GM23248 (cell line): ENCODE results near the gene SMG9. TPM values are rescaled to one million over a fixed set of nuclear protein-coding genes. Genes with fewer than 3 reads are reported as not detected.
A peak's percentile ranks its signal among the peaks of the same experiment; 100 is the strongest.
"Not testable (repeated sequence)": the region's sequence is repeated elsewhere in the genome, so short reads cannot be mapped to it uniquely, and the experiment has no call there.

Experiments used
- DNase-seq: peaks from one replicate; pipeline ENCODE4 v3.0.0-alpha.2; 2015
- H2AFZ ChIP-seq: fragments of 200-600 bp; sonication (generic); 2 replicates; pipeline ENCODE4 v1.6.1; 2016; ENCODE audit warnings: antibody characterized with exemption
- H3F3A ChIP-seq: fragments of 200-600 bp; sonication (generic); 2 replicates; pipeline ENCODE4 v1.6.1; 2016; ENCODE audit warnings: mild to moderate bottlenecking, antibody characterized with exemption, mixed run types; ENCODE audit not compliant: insufficient read depth
- H3K27ac ChIP-seq: fragments of 200-600 bp; sonication (generic); 2 replicates; pipeline ENCODE4 v1.5.1; 2016; ENCODE audit warnings: mild to moderate bottlenecking
- H3K27me3 ChIP-seq: fragments of 200-600 bp; sonication (generic); replicated peaks from 2 replicates; pipeline ENCODE4 v1.6.1; 2016; ENCODE audit warnings: mild to moderate bottlenecking; ENCODE audit not compliant: insufficient read depth
- H3K36me3 ChIP-seq: fragments of 200-600 bp; sonication (generic); 2 replicates; pipeline ENCODE4 v1.6.1; 2016; ENCODE audit warnings: low read depth, mild to moderate bottlenecking
- H3K4me1 ChIP-seq: fragments of 200-600 bp; sonication (generic); 2 replicates; pipeline ENCODE4 v1.6.1; 2016; ENCODE audit warnings: mild to moderate bottlenecking; ENCODE audit not compliant: insufficient read depth
- H3K4me2 ChIP-seq: fragments of 200-600 bp; sonication (generic); one replicate; pipeline ENCODE4 v1.6.1; 2016; ENCODE audit warnings: mild to moderate bottlenecking; ENCODE audit not compliant: unreplicated experiment
- H3K4me3 ChIP-seq: fragments of 200-600 bp; sonication (generic); 2 replicates; pipeline ENCODE4 v1.5.1; 2016; ENCODE audit warnings: mild to moderate bottlenecking
- H3K79me2 ChIP-seq: fragments of 200-600 bp; sonication (generic); 2 replicates; pipeline ENCODE4 v1.6.1; 2016; ENCODE audit warnings: mild to moderate bottlenecking; ENCODE audit not compliant: insufficient read depth
- H3K9ac ChIP-seq: fragments of 200-600 bp; sonication (generic); 2 replicates; pipeline ENCODE4 v1.6.1; 2016; ENCODE audit warnings: mild to moderate bottlenecking
- H3K9me2 ChIP-seq: fragments of 200-600 bp; sonication (generic); 2 replicates; pipeline ENCODE4 v1.6.1; 2016; ENCODE audit warnings: mixed run types, mild to moderate bottlenecking, moderate library complexity; ENCODE audit not compliant: insufficient read depth
- H3K9me3 ChIP-seq: fragments of 200-600 bp; sonication (generic); one replicate; pipeline ENCODE4 v1.6.1; 2017; ENCODE audit warnings: low read depth
- H4K20me1 ChIP-seq: fragments of 200-600 bp; sonication (generic); 2 replicates; pipeline ENCODE4 v1.6.0; 2016; ENCODE audit not compliant: insufficient read depth
- EZH2 ChIP-seq: fragments of 200-600 bp; sonication (generic); IDR thresholded peaks from 2 replicates; pipeline ENCODE4 v1.6.1; 2018; ENCODE audit warnings: antibody characterized with exemption, mild to moderate bottlenecking; ENCODE audit not compliant: insufficient read depth, poor library complexity, severe bottlenecking
- EZH2phosphoT487 ChIP-seq: fragments of 200-600 bp; sonication (generic); IDR thresholded peaks from 2 replicates; pipeline ENCODE4 v1.6.1; 2018; ENCODE audit warnings: antibody characterized with exemption, moderate library complexity, mild to moderate bottlenecking, low read depth; ENCODE audit not compliant: insufficient read depth
- WGBS, 2 experiments: methylation state at CpG; one replicate each; pipeline ENCODE4 v1.1.6; 2015 to 2017; ENCODE audit warnings: low lambda C conversion rate in 2 of 2, low coverage in 1 of 2; ENCODE audit errors: missing lambda C conversion rate in 2 of 2; 5-methylcytosine and 5-hydroxymethylcytosine counted together
- in situ Hi-C: fragments of 300-500 bp; cut with MboI; formaldehyde crosslinking; loops from 2 replicates; pipeline ENCODE4 v1.15.0; 2020
- polyA plus RNA-seq: library from polyadenylated mRNA; unstranded; fragments of >200 nt; fragmentation: Nextera tagmentation; extraction: Ambion mirVana; gene quantifications from 2 replicates; pipeline ENCODE4 v1.2.1, GENCODE V29; 2016
- total RNA-seq: library from RNA; depleted of rRNA; stranded (reverse); fragments of >200 nt; shearing (Covaris generic); gene quantifications from 2 replicates; pipeline ENCODE4 v1.2.3, GENCODE V29; 2014

The SMG9 gene
- total and polyA plus RNA-seq, 2 experiments from 2014 or later, result 13.0 to 23.2 TPM

DNA sequence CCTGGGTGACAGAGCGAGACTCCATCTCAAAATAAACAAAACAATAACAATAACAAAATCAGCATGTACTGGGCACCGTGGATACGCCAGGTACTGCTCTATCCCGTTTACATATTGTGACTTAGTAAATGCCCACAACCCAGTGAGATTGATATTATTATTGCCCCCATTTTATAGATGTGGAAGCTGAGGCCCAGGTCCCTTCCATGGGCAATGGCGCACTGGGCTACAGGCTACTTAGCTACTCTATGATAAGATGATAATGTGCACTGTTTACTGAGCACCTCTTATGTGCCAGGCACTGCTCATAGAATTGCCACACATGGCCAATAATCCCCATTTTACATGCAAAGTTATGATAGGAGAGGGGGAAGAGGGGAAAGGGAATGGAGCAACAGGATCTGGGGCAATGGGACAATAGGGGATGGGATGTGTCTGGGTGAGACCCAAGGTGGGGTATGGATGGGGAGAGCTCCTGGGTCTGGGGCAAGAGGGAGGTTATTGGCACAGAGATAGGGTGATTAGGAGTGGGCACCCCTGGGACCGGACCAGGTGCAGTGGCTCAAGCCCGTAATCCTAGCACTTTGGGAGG, 20.6 kb upstream of the SMG9 start:
- Histone ChIP-seq H3K4me1 (peaks cover 15% of the 10 kb centered on the region), H3K9me2 (no peaks in the 10 kb centered on the region), H3K4me2 (no peak overlapping the region), H3K9ac (no peak overlapping the region), H3K79me2 (no peaks in the 10 kb centered on the region; the same call in 1 of the 2 replicates), H3K4me3 (no peak overlapping the region), H3K27me3 (no peaks in the 10 kb centered on the region), H3K27ac (no peak overlapping the region), H2AFZ (no peak overlapping the region), H3K9me3 (no peaks in the 10 kb centered on the region), H3F3A (no peaks in the 10 kb centered on the region), H3K36me3 (no peaks in the 10 kb centered on the region), H4K20me1 (no peaks in the 10 kb centered on the region)
- 93 to 97% methylated on average over 7 of the region's 7 CpGs for WGBS, 2 experiments
- TF ChIP-seq EZH2, result no peak
- no peak for TF ChIP-seq EZH2phosphoT487
- no peak for DNase-seq
- in situ Hi-C loops, result no loop called here

DNA sequence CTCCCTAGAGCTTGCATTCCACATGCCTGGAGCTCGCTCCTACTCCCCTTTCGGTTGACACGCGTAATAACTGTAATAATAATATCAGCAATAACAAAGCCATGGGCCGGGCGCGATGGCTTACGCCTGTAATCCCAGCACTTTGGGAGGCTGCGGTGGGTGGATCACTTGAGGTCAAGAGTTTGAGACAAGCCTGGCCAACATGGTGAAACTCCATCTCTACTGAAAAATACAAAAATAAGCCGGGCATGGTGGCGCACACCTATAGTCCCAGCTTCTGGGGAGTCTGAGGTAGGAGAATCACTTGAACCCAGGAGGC, 20.1 kb upstream of the SMG9 start:
- in situ Hi-C loops, H3K4me3 ChIP-seq, H3K9me3 ChIP-seq, H3K9ac ChIP-seq, DNase-seq, H3K9me2 ChIP-seq, H4K20me1 ChIP-seq, H3F3A ChIP-seq, H3K27me3 ChIP-seq, H3K79me2 ChIP-seq, H3K36me3 ChIP-seq, H3K27ac ChIP-seq: not testable (repeated sequence)
- Histone ChIP-seq H2AFZ (peak overlapping the region; percentile 41; the same call in 1 of the 2 replicates), H3K4me1 (peaks cover 12% of the 10 kb centered on the region), H3K4me2 (peak overlapping the region; percentile 6)
- 84 to 85% methylated on average over 11 of the region's 11 CpGs for WGBS, 2 experiments

DNA sequence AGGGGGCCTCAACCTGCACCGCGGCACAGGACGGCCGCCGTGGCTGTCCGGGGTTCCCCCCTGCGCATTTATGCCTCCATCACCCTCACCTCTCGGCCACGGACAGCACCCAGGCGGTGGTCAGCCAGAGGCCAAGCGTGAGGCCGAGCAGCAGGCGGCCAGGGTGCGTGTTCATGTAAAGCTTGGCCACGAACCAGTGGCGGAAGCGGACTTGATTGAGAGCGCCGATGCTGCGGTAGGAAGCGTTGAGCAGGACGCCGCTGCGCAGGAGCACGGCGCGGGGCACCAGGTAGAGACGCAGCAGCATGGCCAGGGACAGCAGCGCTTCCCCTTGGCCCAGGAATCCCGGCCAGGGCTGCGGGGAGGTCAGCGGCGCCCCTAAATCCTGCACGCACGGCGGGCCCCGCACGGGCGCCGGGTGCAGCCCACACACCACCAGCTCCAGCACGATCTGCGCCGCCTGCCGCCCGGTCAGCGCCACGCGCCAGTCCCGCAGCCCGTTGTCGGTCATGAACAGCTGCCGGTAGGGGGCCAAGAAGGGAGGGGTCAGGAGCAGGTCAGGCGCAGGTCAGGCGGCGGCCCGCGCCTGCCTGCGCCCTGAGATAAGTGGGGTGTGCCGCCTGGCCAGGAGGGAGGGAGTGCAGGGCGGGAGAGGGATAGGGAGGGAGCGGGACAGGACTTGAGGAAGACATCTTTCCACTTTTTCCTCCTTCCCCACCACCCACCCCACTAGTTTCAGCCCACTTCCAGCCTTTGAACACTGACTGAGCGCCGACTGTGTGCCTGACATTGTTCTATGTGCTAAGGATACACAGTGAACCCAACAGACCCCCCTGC, 19.6 kb upstream of the SMG9 start:
- H3K9ac ChIP-seq, result no peak overlapping the region
- peak overlapping the region; percentile 41; the same call in 1 of the 2 replicates for H2AFZ ChIP-seq
- no peak overlapping the region for H3K27ac ChIP-seq
- peak; percentile 79 for DNase-seq
- H3K4me2 ChIP-seq, result peak overlapping the region; percentile 6
- H3K9me2 ChIP-seq, result no peaks in the 10 kb centered on the region
- H4K20me1 ChIP-seq, result no peaks in the 10 kb centered on the region
- no peaks in the 10 kb centered on the region for H3K9me3 ChIP-seq
- no peaks in the 10 kb centered on the region for H3F3A ChIP-seq
- 19 to 23% methylated on average over 52 to 61 of the region's 63 CpGs for WGBS, 2 experiments
- in situ Hi-C loops, result no loop called here
- H3K79me2 ChIP-seq, result no peaks in the 10 kb centered on the region
- peak overlapping the region; percentile 35; the same call in 1 of the 2 replicates for H3K4me3 ChIP-seq
- no peaks in the 10 kb centered on the region for H3K36me3 ChIP-seq
- H3K27me3 ChIP-seq, result no peaks in the 10 kb centered on the region
- TF ChIP-seq EZH2phosphoT487 (no peak), EZH2 (no peak)
- H3K4me1 ChIP-seq, result peaks cover 8% of the 10 kb centered on the region

DNA sequence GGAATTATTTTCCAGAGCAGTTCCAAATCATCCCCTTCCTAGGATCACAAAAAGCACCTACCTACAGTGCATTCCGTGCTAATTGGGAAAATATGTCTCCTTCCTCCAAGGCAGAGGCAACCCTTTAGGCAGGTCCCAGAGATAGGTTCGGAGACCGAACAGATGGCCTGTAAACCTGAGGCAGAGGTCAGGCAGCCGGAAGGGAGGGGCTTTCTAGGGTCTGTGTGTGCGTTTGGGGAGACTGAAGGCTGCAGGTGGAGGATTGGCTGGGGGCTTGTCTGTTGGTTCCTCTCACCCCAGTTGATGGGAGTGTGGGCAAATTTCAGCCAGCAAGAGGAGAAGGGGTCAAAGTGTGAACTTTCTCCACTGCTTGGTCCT, 19.0 kb upstream of the SMG9 start:
- 52 to 55% methylated on average over 5 of the region's 5 CpGs for whole genome bisulfite sequencing, 2 experiments
- no peaks in the 10 kb centered on the region for H3K79me2 ChIP-seq
- TF ChIP-seq EZH2phosphoT487 (no peak), EZH2 (no peak)
- in situ Hi-C loops, result no loop called here
- H3K9me3 ChIP-seq, result no peaks in the 10 kb centered on the region
- no peaks in the 10 kb centered on the region for H3K36me3 ChIP-seq
- H3F3A ChIP-seq, result no peaks in the 10 kb centered on the region
- no peaks in the 10 kb centered on the region for H4K20me1 ChIP-seq
- H3K4me3 ChIP-seq, result no peak overlapping the region
- H3K27ac ChIP-seq, result no peak overlapping the region
- DNase-seq, result no peak
- H3K27me3 ChIP-seq, result no peaks in the 10 kb centered on the region
- no peak overlapping the region for H2AFZ ChIP-seq
- no peak overlapping the region for H3K4me2 ChIP-seq
- H3K9me2 ChIP-seq, result no peaks in the 10 kb centered on the region
- H3K9ac ChIP-seq, result no peak overlapping the region
- H3K4me1 ChIP-seq, result peaks cover 8% of the 10 kb centered on the region
